ENCODE data around the gene NHEJ1.

DNA sequence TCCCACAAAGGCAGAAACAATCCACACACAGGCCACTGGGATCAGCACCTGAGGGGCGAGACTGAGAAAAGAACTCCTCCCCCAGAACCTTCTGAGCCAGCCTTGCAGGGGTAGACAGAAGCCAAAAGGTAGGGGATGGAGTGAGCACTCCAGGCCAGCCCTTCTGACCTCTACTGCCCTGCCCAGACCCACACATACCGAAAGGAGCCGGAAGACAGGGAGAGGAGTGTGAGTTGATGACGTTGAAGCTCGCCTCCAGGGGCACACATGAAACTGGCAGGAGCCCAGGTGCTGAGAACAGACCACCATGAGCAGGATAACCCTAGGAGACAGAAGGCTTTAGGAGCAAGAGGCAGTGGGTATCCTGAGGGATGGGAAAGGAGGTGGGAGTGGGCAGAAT, 7.4 kb upstream of the NHEJ1 start:
- TF ChIP-seq, protein P1, sequence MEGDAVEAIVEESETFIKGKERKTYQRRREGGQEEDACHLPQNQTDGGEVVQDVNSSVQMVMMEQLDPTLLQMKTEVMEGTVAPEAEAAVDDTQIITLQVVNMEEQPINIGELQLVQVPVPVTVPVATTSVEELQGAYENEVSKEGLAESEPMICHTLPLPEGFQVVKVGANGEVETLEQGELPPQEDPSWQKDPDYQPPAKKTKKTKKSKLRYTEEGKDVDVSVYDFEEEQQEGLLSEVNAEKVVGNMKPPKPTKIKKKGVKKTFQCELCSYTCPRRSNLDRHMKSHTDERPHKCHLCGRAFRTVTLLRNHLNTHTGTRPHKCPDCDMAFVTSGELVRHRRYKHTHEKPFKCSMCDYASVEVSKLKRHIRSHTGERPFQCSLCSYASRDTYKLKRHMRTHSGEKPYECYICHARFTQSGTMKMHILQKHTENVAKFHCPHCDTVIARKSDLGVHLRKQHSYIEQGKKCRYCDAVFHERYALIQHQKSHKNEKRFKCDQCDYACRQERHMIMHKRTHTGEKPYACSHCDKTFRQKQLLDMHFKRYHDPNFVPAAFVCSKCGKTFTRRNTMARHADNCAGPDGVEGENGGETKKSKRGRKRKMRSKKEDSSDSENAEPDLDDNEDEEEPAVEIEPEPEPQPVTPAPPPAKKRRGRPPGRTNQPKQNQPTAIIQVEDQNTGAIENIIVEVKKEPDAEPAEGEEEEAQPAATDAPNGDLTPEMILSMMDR (conservative IDR thresholded peaks at IDR 0.05; ENCODE audit: low read length): no peak
- no peak for TF ChIP-seq EZH2phosphoT487 (IDR thresholded peaks at IDR 0.05; ENCODE audit: borderline replicate concordance, low read depth, low read length)
